Activated CD8-positive, alpha-beta T cell treated with anti-CD3 and anti-CD28 coated beads, Interleukin-2, amount 10 ng/mL, durations not matched to agents 7 days and 5 days (primary cell): ENCODE measurements around the gene GALNT18. TPM values are rescaled to one million over a fixed set of nuclear protein-coding genes. Genes with fewer than 3 reads are reported as not detected.

Source experiments
- ATAC-seq: fragments of 150-1000 bp; cut with Tn5 transposase; one replicate; pipeline ENCODE4 v1.10.0; 2021; ENCODE audit warnings: moderate library complexity
- CTCF ChIA-PET: fragments of 350-600 bp; sonication (Branson Sonifier 250); formaldehyde crosslinking; loops from one replicate; lab custom pipeline; 2021; ENCODE audit warnings: antibody characterized with exemption; lab: Charles Lee
- POLR2A ChIA-PET: fragments of 350-600 bp; sonication (Branson Sonifier 250); formaldehyde crosslinking; loops from one replicate; lab custom pipeline; 2021; ENCODE audit warnings: antibody characterized with exemption; lab: Charles Lee
- DNase-seq: peaks from one replicate; pipeline ENCODE4 v3.0.0-alpha.2; 2020
- H3K27ac Mint-ChIP-seq: one replicate; pipeline ENCODE4 v1.8.0; 2021; ENCODE audit warnings: mild to moderate bottlenecking, mixed read lengths
- H3K27me3 Mint-ChIP-seq: one replicate; pipeline ENCODE4 v1.8.0; 2021; ENCODE audit warnings: low read depth, mixed read lengths
- H3K36me3 Mint-ChIP-seq: one replicate; pipeline ENCODE4 v1.8.0; 2021; ENCODE audit warnings: low read depth, mixed read lengths
- H3K4me1 Mint-ChIP-seq: one replicate; pipeline ENCODE4 v1.8.0; 2021; ENCODE audit warnings: low read depth, mixed read lengths
- H3K4me3 Mint-ChIP-seq: one replicate; pipeline ENCODE4 v1.8.0; 2021; ENCODE audit warnings: mild to moderate bottlenecking, mixed read lengths
- H3K9me3 Mint-ChIP-seq: one replicate; pipeline ENCODE4 v1.8.0; 2022; ENCODE audit warnings: mixed read lengths; ENCODE audit not compliant: insufficient read depth
- total RNA-seq, 2 experiments: library from RNA; stranded (reverse); gene quantifications; one replicate each; pipeline ENCODE4 v1.2.3, GENCODE V29; 2021

The GALNT18 gene
- total RNA-seq, 2 experiments from 2014 or later: 0.23 to 0.42 TPM

GRCh38 chr11:11659567-11660362, 38.0 kb upstream of the GALNT18 start:
- POLR2A ChIA-PET: interaction anchor here (0.5 kb wide), 1 partner anchor 83 kb away, joined by 3 read pairs; no protein-coding TSS in a partner anchor
- H3K36me3 Mint-ChIP-seq: no peaks in the 10 kb centered on the region
- no peaks in the 10 kb centered on the region for H3K4me1 Mint-ChIP-seq
- ATAC-seq (no peak), DNase-seq (no peak)
- H3K4me3 Mint-ChIP-seq: no peak overlapping the region
- peaks cover 20% of the 10 kb centered on the region for H3K27me3 Mint-ChIP-seq
- CTCF ChIA-PET: no interaction called here
- H3K9me3 Mint-ChIP-seq: no peaks in the 10 kb centered on the region
- H3K27ac Mint-ChIP-seq: no peak overlapping the region

- Mint-ChIP-seq H3K4me1 (no peaks in the 10 kb centered on the region), H3K36me3 (no peaks in the 10 kb centered on the region), H3K9me3 (no peaks in the 10 kb centered on the region), H3K4me3 (no peak overlapping the region), H3K27ac (no peak overlapping the region), H3K27me3 (peaks cover 30% of the 10 kb centered on the region)
- POLR2A ChIA-PET: no interaction called here
- DNase-seq (no peak), ATAC-seq (no peak)
- CTCF ChIA-PET: no interaction called here
Observed at GRCh38 chr11:11657218-11657955, 35.6 kb upstream of the GALNT18 start.

- Mint-ChIP-seq H3K36me3 (no peaks in the 10 kb centered on the region), H3K4me3 (no peak overlapping the region), H3K27me3 (peaks cover 26% of the 10 kb centered on the region), H3K9me3 (peaks cover 3% of the 10 kb centered on the region), H3K27ac (no peak overlapping the region), H3K4me1 (no peaks in the 10 kb centered on the region)
- ATAC-seq: no peak
- ChIA-PET POLR2A (no interaction called here), CTCF (no interaction called here)
- DNase-seq: no peak
Observed at GRCh38 chr11:11641581-11641980, 19.8 kb upstream of the GALNT18 start.

- no peak overlapping the region for H3K27ac Mint-ChIP-seq
- POLR2A ChIA-PET: no interaction called here
Observed at GRCh38 chr11:11640996-11641395, 19.2 kb upstream of the GALNT18 start.

GRCh38 chr11:11640152-11640551, 18.3 kb upstream of the GALNT18 start:
- ChIA-PET POLR2A (no interaction called here), CTCF (no interaction called here)
- no peak for ATAC-seq
- Mint-ChIP-seq H3K27me3 (peaks cover 19% of the 10 kb centered on the region), H3K27ac (no peak overlapping the region), H3K9me3 (no peaks in the 10 kb centered on the region), H3K4me3 (no peak overlapping the region), H3K4me1 (no peaks in the 10 kb centered on the region), H3K36me3 (no peaks in the 10 kb centered on the region)
- no peak for DNase-seq

More at GRCh38 chr11:11640996-11641395, 19.2 kb upstream of the GALNT18 start:
- no peaks in the 10 kb centered on the region for H3K36me3 Mint-ChIP-seq
- DNase-seq: no peak
- peaks cover 20% of the 10 kb centered on the region for H3K27me3 Mint-ChIP-seq
- no peak overlapping the region for H3K4me3 Mint-ChIP-seq
- CTCF ChIA-PET: no interaction called here
- peaks cover 3% of the 10 kb centered on the region for H3K9me3 Mint-ChIP-seq
- no peak for ATAC-seq
- no peaks in the 10 kb centered on the region for H3K4me1 Mint-ChIP-seq

- ATAC-seq: no peak
- CTCF ChIA-PET: no interaction called here
Observed at GRCh38 chr11:11636671-11637070, 14.9 kb upstream of the GALNT18 start.

GRCh38 chr11:11635443-11635842, 13.6 kb upstream of the GALNT18 start:
- CTCF ChIA-PET: no interaction called here
- no peak for DNase-seq

More at GRCh38 chr11:11636671-11637070, 14.9 kb upstream of the GALNT18 start:
- Mint-ChIP-seq H3K27ac (no peak overlapping the region), H3K36me3 (no peaks in the 10 kb centered on the region), H3K27me3 (peaks cover under 1% of the 10 kb centered on the region), H3K4me3 (no peak overlapping the region), H3K4me1 (no peaks in the 10 kb centered on the region), H3K9me3 (no peaks in the 10 kb centered on the region)
- DNase-seq: no peak
- POLR2A ChIA-PET: no interaction called here

GRCh38 chr11:11629368-11629767, 7.6 kb upstream of the GALNT18 start:
- no peak for DNase-seq
- Mint-ChIP-seq H3K36me3 (no peaks in the 10 kb centered on the region), H3K9me3 (no peaks in the 10 kb centered on the region), H3K4me1 (no peaks in the 10 kb centered on the region), H3K4me3 (no peak overlapping the region), H3K27ac (no peak overlapping the region), H3K27me3 (peaks cover 34% of the 10 kb centered on the region)
- ChIA-PET CTCF (no interaction called here), POLR2A (no interaction called here)
- ATAC-seq: no peak

More at GRCh38 chr11:11635443-11635842, 13.6 kb upstream of the GALNT18 start:
- Mint-ChIP-seq H3K9me3 (no peaks in the 10 kb centered on the region), H3K27me3 (peaks cover 3% of the 10 kb centered on the region), H3K27ac (no peak overlapping the region), H3K36me3 (no peaks in the 10 kb centered on the region), H3K4me1 (no peaks in the 10 kb centered on the region), H3K4me3 (no peak overlapping the region)
- ATAC-seq: no peak
- POLR2A ChIA-PET: no interaction called here

GRCh38 chr11:11628651-11629050, 6.8 kb upstream of the GALNT18 start:
- ATAC-seq (no peak), DNase-seq (no peak)
- no peaks in the 10 kb centered on the region for H3K36me3 Mint-ChIP-seq
- H3K9me3 Mint-ChIP-seq: no peaks in the 10 kb centered on the region
- ChIA-PET CTCF (no interaction called here), POLR2A (no interaction called here)
- H3K27ac Mint-ChIP-seq: no peak overlapping the region
- H3K4me1 Mint-ChIP-seq: no peaks in the 10 kb centered on the region
- H3K27me3 Mint-ChIP-seq: peaks cover 40% of the 10 kb centered on the region
- no peak overlapping the region for H3K4me3 Mint-ChIP-seq

GRCh38 chr11:11626128-11626527, 4.3 kb upstream of the GALNT18 start:
- Mint-ChIP-seq H3K4me3 (no peak overlapping the region), H3K27me3 (peaks cover 57% of the 10 kb centered on the region), H3K4me1 (peaks cover 7% of the 10 kb centered on the region), H3K9me3 (no peaks in the 10 kb centered on the region), H3K27ac (no peak overlapping the region), H3K36me3 (no peaks in the 10 kb centered on the region)
- DNase-seq (no peak), ATAC-seq (no peak)
- CTCF ChIA-PET: no interaction called here
- POLR2A ChIA-PET: no interaction called here

- H3K9me3 Mint-ChIP-seq: no peaks in the 10 kb centered on the region
- peaks cover 10% of the 10 kb centered on the region for H3K4me1 Mint-ChIP-seq
- H3K27me3 Mint-ChIP-seq: peaks cover 57% of the 10 kb centered on the region
- POLR2A ChIA-PET: no interaction called here
- no peak overlapping the region for H3K27ac Mint-ChIP-seq
- DNase-seq: no peak
- CTCF ChIA-PET: no interaction called here
- no peaks in the 10 kb centered on the region for H3K36me3 Mint-ChIP-seq
- no peak overlapping the region for H3K4me3 Mint-ChIP-seq
- ATAC-seq: no peak
Observed at GRCh38 chr11:11624926-11625325, 3.1 kb upstream of the GALNT18 start.

GRCh38 chr11:11624204-11624603, 2.4 kb upstream of the GALNT18 start:
- Mint-ChIP-seq H3K27me3 (peaks cover 59% of the 10 kb centered on the region), H3K4me3 (no peak overlapping the region), H3K9me3 (no peaks in the 10 kb centered on the region), H3K4me1 (peaks cover 10% of the 10 kb centered on the region), H3K36me3 (no peaks in the 10 kb centered on the region), H3K27ac (no peak overlapping the region)
- ChIA-PET POLR2A (no interaction called here), CTCF (no interaction called here)
- DNase-seq (no peak), ATAC-seq (no peak)
